GM10847 (cell line): ENCODE data around the gene ZNF839.

Experiments
- POLR2A ChIP-seq: IDR thresholded peaks from 2 replicates; pipeline ENCODE4 v1.6.1; 2011; ENCODE audit not compliant: insufficient read length; ENCODE audit errors: extremely low read depth

The ZNF839 gene

GRCh38 chr14:102353126-102353619 lies 33.6 kb downstream of the ZNF839 start:
- TF ChIP-seq POLR2A, result no peak

- TF ChIP-seq POLR2A, result no peak
Measured at GRCh38 chr14:102356280-102356679, 36.7 kb downstream of the ZNF839 start.

GRCh38 chr14:102359341-102359740 lies 39.8 kb downstream of the ZNF839 start:
- no peak for TF ChIP-seq POLR2A

GRCh38 chr14:102360388-102360787 lies 40.8 kb downstream of the ZNF839 start:
- no peak for TF ChIP-seq POLR2A

- no peak for TF ChIP-seq POLR2A
Measured at GRCh38 chr14:102362084-102362483, 42.5 kb downstream of the ZNF839 start.

- peak; percentile 62 for TF ChIP-seq POLR2A
Measured at GRCh38 chr14:102362545-102363181, 43.1 kb downstream of the ZNF839 start, which contains the start of the genes CINP and TECPR2. Gene CINP (minus strand): TSS chr14:102362890. CDS start chr14:102362851, 39 bp downstream. Gene TECPR2 (plus strand): TSS chr14:102362941. CDS start chr14:102376722, 13,781 bp downstream.

- no peak for TF ChIP-seq POLR2A
Measured at GRCh38 chr14:102363182-102363943, 43.8 kb downstream of the ZNF839 start.

- TF ChIP-seq POLR2A, result no peak
Measured at GRCh38 chr14:102370305-102370809, 50.8 kb downstream of the ZNF839 start.

- TF ChIP-seq POLR2A, result no peak
Measured at GRCh38 chr14:102371361-102371760, 51.8 kb downstream of the ZNF839 start.

- no peak for TF ChIP-seq POLR2A
Measured at GRCh38 chr14:102373110-102373509, 53.6 kb downstream of the ZNF839 start.

- TF ChIP-seq POLR2A, result no peak
Measured at GRCh38 chr14:102374264-102374663, 54.7 kb downstream of the ZNF839 start.

- no peak for TF ChIP-seq POLR2A
Measured at GRCh38 chr14:102375119-102375518, 55.6 kb downstream of the ZNF839 start.

- no peak for TF ChIP-seq POLR2A
Measured at GRCh38 chr14:102377696-102378095, 58.1 kb downstream of the ZNF839 start.

- TF ChIP-seq POLR2A, result no peak
Measured at GRCh38 chr14:102378830-102379229, 59.3 kb downstream of the ZNF839 start.

- no peak for TF ChIP-seq POLR2A
Measured at GRCh38 chr14:102387086-102387485, 67.5 kb downstream of the ZNF839 start.

- TF ChIP-seq POLR2A, result no peak
Measured at GRCh38 chr14:102389246-102389645, 69.7 kb downstream of the ZNF839 start.
